Stimulated activated CD8-positive, alpha-beta memory T cell treated with anti-CD3 and anti-CD28 coated beads, Interleukin-4, amount 100 ng/mL, for 24 hours (primary cell): ENCODE data around the gene UNC5CL.
A peak's percentile ranks its signal among the peaks of the same experiment; 100 is the strongest.

Experiments
- DNase-seq: peaks from one replicate; pipeline ENCODE4 v3.0.0-alpha.2; 2020; ENCODE audit warnings: low read depth

The UNC5CL gene, protein sequence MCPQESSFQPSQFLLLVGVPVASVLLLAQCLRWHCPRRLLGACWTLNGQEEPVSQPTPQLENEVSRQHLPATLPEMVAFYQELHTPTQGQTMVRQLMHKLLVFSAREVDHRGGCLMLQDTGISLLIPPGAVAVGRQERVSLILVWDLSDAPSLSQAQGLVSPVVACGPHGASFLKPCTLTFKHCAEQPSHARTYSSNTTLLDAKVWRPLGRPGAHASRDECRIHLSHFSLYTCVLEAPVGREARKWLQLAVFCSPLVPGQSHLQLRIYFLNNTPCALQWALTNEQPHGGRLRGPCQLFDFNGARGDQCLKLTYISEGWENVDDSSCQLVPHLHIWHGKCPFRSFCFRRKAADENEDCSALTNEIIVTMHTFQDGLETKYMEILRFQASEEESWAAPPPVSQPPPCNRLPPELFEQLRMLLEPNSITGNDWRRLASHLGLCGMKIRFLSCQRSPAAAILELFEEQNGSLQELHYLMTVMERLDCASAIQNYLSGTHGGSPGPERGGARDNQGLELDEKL

DNA sequence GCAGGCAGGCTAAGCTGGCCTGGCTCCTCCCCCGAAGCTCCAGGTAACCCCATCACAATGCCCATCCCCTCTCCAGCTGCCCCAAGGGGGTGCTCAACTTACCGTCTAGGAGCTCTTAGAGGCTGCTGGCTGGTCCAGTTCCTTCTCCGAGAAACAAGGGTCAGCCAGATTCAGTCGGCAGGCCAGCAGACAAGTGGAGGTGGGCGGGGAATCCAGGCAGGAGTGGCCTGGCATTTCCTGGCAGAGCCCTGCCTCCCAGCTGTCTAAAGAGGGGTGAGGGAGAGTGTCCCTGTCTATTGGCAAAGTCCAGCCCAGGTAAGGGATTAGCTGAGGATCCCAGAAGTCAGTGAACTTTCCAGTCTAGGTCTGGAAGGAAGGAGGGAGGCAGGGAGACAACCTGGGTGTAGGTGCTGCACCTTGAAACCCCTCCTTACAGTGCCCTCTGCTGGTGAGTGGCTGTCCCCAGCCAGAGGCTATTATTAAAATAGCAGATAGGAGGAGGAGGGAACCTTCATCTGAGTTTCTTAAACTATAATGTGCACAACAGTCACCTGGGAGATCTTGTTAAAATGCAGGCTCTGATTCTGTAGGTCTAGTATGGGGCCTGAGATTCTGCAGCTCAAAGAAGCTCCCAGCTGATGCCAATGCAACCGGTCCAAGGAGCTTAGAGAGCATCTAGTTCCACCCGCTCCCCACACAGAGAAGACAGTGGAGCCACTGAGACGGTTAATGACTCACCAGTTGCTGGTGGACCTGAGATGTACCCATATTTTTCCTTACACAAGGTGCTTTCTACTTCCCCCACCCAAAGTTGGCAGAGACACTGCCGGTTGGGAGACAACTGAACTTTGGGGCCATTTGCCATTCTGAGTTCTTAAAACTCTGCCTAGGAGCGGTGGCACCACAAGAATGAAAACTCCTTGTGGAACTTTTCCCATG is at the start of gene UNC5CL:
TSS of gene UNC5CL (minus strand) at position 162 of the 939 bp plus-strand sequence. CDS start 4,147 bp downstream, outside the sequence.
- peak; percentile 28 for DNase-seq

DNA sequence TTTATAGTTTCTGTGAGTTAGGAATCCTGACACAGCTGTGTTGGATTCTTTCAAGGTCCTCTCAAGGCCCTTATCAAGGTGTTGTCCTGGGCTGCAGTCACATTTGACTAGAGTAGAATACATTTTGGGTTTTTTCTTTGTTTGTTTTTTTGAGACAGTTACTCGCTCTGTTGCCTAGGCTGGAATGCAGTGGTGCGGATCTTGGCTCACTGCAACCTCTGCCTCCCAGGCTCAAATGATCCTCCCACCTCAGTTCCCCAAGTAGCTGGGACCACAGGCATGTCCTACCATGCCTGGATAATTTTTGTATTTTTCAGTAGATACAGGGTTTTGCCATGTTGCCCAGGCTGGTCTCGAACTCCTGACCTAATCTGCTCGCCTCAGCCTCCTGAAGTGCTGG is 49.4 kb upstream of the UNC5CL start:
- no peak for DNase-seq

DNA sequence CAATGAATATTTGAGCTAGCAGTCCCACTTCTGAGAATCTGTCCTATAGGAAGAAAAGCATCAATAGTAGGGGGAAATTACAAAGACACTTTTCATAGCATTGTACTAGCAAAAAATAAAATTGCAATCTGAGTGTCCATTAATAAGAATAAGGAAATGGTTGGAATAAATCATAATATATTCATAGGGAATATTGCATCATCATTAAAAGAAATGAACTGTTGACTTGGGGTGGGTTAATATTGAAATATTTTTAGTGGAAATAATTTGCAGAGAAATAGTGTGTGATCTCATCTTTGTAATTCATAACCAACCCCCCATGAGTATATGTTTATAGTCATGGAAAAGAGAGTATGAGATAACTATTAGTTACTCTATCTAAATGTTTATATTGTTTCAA is 46.2 kb upstream of the UNC5CL start:
- no peak for DNase-seq

DNA sequence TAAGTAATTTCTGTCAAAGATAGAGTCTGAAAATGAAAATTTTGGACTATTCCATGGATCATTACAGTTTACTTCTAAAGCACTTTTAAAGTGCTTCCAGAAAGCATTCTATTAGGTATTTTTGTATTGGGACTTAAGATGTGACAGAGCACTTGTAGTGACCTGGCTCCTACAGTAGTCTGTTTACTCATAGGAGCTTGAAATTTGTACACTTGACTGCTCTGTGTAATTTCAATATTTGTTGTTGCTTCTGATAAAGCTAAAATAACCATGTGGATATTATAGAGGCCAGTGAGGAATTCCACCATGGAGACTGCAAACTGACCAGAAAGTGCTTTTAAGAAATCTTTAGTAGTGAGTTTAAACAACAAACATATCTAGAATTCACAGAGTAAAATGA is 44.1 kb upstream of the UNC5CL start:
- no peak for DNase-seq

DNA sequence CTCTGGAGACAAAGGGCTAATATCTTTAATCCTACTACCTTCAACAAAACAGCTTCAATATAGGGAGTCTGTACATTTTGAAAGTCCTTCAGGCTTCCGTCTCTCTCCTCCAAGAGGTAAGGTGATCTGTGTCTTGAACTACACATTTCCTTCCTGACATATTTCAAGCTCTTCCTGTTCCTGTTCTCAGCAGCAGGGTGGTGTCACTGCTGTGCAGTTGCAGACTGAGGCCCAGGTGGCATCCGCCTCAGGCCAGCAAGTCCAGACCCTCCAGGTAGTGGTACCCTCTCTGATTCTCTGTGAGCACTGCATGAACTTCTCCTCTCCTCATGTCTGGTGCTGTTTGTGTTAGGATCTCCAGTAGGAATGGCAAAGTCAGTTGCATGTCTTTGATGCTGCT is 41.6 kb upstream of the UNC5CL start:
- no peak for DNase-seq

DNA sequence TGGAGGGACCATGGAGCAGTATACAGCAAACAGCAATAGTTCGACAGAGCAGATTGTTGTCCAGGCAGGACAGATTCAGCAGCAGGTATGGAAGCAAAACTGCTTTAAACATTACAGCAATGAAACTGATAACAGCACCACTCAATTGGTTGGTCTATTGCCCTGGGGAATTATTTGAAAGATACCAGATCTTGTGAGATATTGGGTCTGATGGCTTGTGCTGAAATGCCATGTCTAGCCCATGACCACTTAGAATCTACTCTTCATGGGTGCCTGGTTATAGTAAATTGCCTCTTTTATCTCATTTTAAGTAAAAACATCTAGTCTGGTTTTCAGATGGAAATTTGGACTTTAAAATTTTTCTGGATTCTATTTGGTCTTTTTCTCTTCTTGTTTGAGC is 40.1 kb upstream of the UNC5CL start:
- no peak for DNase-seq

DNA sequence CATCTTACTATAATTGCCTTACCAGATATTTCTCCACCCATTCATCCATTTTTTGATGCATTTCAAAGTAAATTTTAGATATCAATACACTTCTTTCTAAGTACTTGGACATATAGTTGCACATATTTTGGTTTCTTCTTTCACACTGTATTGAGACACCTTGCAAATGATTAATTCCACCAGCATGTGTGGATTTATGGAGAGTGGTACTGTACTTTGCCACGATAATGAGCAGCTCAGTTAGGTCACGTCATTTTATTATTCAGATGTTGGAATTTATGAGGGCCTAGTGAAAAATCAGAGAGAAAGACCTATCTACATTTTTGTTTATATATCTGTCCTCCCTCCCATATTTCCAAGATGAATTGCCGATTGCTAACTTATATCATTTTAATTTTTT is 39.1 kb upstream of the UNC5CL start:
- no peak for DNase-seq

DNA sequence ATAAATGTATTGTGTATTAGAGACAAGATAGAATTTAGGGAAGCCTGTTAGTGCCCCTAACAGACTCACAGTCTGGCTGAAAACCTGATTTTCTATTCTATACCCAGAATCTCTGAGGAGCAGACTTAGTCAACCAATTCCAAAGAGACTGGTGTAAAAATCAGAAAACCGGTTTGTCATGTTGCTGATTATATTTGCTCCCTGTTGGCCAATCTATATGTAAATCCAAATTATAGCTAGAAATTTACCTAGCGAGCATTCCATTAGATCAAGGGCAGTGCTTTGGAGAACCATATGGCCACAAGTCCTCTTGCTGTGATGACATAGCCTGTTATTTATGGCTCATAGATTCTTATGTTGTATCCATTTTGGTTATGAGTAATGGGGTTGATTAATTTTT is 38.5 kb upstream of the UNC5CL start:
- no peak for DNase-seq

DNA sequence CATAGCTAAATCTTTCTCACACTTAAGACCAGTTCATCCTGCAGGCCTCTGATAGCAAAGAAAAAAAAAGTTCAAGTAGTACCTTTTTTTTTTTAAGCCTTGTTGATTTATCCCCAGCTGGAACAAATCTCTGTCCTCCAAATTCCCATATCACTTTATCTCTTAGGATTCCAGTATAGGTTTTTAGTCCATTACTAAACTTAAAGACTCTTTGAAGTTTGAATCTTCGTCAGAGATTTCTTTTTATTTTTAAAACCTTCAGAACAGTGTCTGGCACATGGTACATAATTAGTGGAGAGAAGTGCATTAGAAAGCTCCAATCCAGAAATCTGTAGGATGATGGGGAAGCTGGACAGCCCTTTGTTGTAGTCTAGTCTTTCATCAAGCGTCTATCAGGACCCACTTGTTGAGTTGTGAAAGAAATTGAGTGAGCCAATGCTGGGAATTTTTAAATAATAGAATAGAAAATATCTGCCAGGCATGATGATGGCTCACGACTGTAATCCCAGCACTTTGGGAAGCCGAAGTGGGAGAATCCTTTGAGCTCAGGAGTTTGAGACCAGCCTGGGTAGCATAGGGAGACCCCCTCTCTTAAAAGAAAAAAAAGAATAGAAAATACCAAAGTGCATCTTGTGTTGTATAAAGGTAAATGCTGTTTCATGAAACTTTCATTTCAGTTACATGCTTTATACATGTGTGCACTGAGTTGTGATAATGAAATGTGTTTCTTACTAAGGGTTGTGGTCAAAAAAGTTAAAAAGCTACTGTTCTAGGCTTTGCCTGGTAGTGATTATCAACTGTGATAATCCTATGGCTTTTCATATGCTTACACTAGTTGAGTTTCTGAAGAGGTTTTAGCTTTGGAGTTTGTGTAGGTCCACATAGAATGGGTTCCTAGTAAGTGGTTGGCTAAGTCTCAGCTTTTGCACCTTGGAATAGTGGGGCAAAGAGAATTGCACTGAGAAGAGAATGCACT is 36.9 kb upstream of the UNC5CL start:
- no peak for DNase-seq

DNA sequence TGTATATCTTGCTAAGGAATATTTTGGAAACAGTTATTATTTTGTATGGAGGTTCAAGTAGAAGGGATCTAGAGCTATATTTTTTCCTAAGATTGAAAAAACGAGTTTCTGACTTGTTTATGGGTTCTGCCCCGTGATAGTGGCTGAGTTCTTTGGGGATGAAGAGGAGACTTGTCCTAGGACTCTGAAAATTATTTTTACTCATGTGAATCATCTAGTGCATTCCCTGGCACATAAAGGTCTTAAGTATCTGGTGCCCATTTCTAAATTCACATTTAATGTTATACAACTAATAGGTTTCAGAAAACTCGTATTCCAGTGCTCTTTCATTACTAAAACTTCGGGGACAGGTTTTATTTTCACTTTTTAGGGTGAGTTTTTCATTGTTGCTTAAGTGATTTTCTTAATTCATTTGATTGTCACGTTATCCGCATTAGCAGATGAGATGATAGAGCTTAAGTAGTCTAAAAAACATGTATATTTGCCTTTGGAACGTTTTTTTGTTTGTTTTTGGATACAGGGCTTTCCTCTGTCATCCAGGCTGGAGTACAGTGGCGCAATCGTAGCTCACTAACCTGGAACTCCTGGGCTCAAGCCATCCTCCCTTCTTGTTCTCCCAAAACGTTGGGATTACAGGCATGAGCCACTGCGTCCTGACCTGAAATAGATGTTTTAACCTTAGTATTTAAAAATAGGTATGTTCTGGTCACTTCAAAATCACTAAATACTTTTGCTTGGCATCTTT is 35.8 kb upstream of the UNC5CL start:
- DNase-seq = no peak

DNA sequence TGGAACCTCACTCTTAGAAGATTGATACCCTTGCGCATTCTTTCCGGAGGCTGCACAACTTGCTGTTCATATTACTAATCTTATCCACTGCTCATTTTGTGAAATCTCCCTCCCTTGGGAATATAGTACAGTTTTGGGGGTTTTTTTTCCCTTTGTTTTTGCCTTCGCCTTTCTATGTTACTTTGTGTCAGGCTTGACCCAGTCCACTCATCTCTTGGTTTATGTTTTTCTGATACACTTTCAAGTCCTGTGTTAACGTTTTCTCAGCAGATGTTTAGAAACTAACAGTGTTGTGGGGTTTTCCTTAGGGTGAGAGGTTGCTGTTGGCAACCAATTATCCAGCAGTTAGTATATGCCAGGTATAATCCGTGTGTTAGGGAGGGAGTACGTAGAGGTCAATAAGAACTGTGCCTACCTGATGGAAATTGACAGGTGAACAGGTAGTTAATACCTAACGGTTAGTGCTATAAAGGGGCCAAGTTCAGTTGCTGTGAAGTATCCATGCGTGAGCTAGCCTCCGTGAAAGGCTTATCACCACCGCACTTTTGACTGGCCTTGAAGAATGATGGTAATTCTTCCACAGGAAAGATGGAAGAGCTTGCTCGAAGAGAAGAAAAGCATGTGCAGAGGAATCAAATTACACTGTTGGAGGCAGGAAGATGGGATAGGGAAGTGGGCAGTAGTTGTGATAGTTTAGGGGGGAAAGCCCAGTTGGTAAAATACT is 35.1 kb upstream of the UNC5CL start:
- no peak for DNase-seq

DNA sequence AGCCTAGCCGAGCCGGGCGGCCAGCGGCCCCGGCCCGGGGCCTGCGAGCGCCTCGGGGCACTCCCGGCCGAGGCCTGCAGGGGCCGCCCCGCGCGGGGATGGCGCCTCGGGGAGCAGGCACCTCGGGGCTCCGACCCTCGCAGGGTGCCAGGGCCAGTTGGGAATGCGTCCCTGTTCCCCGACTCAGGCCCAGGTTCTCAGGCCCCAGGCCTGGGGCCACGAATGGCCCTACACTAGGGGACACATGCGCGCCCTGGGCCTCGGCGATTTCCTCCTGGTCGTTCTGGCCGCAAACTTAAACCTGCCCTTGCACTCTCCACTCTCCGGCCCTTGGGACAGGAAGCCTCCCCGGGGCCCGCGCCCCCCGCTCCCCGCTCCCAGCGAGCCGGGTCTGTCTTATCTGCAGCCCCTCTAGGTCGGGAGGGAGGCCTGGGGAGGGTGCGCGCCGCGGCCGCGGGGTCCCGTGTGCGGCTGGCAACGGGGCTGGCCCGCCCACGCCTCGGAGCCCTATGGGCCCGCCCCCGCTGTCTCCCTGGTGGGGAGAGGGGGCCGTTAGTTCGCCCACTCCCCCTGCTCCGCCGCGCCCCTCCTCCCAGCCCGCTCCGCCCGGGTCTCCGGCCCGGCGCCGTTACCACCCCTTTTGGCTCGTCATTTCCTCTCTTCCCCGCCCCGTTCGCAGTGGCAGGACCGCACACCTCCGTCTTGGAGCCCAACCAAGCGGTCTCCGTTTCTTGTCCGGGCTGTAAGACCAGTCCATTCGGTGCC is 34.4 kb upstream of the UNC5CL start:
- DNase-seq = peak; percentile 70

DNA sequence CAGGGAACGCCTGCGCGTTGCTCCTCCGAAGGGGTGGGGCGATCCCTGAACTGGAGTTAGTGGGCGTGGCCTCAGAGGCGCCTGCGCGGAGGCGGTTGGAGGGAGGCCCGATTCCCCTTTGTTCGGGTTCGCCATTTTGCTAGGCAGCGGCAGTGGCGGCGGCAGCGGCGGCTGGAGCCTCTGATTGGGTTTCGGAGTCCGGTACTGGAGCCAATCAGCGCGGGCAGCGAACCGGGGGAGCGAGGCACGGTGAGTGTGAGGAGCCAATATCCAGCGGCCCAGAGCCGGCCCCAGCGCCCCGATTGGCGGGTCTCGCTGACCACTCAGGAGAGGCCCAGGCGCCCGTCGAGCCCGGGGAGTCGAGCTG is 33.8 kb upstream of the UNC5CL start, which contains the start of gene NFYA:
TSS of gene NFYA (plus strand) at position 139 of the 367 bp plus-strand sequence. CDS start 6,116 bp downstream, outside the sequence.
- DNase-seq = peak; percentile 100

DNA sequence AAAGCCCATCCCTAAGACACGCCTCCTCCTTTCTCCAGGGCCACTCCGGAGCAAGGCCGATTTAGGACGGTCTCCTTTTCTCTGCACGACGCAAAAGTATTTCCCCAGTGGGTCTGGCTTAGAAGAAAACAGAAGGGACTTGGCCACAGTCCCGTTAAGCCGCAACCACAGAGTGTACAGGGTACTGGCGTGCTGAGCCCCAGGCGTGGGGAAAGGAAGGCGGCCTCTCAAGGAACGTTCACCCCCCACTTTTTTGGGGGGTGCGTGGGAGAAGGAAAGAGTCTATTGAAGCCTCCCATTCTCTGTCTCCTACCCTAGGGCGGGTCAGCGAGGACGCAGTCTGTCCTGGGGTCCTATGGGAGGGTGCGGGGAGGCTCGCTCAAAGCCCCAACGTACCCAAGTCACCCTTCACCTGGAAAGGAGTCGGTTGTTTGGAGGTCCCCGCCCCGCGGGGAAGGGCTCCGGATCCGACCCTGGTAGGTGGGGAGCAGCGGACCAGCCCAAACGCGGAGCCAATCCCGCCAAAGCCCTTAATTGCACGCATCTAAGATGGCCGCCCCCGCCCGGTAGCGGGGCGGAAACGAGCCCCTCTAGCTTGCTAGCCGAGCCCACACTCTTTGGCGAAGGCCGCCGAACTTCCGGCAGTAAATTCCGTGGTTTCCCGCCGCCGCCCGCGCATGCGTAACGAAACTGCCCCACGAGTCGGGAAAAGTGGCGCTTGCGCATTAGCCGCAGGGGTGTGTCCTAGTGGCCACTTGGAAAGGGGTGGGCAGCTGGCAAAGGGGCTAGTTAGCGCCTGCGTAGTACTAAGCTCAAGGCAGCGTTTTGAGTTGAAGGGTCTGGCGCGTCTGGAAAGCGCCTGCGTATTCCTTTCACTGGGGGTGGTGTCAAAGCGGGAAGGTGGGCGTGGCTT is 33.2 kb upstream of the UNC5CL start, which contains the start of gene OARD1:
TSS of gene OARD1 (minus strand) at position 434 of the 913 bp plus-strand sequence. CDS start 722 bp downstream, outside the sequence.
- DNase-seq = peak; percentile 100

DNA sequence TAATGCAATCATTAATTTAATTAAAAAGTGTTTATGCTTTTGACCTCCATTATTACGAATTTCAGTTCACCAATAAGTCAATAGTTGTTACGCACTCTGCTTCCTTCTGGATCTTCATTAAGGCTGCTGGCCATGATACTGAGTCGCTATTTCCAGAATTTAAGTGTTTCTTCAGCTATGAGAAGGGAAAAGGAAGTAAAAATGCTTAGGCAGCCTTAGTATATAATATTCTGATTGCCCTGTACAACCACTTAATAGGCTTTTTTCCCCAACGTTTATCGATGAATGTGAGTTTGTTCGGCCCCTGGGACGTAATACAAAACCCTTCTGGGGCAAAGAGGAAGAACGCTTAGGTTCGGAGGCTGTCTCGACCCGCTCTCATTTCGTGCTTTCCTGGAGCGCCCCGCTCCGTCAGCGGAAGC is 32.5 kb upstream of the UNC5CL start:
- peak; percentile 45 for DNase-seq

DNA sequence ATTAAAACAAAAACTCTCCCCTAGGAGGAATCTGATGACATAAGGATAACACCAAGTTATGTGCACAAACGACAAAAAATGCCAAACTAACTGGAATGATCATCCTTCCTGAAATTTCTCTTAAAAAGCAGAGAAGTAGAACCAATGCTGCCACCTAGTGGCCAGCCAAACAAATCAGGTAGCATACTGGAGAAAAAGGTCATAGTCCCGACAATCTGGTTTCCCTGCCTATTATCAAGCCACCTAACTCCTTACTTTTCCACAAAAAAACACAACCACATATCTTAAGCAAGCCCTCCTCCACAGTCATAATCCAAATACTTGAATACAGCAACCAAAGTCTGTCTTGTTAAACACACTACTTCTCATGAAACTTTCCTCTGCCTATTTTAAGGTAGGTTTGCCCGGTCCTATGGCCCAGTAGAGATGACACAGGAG is 27.9 kb upstream of the UNC5CL start:
- peak; percentile 49 for DNase-seq

DNA sequence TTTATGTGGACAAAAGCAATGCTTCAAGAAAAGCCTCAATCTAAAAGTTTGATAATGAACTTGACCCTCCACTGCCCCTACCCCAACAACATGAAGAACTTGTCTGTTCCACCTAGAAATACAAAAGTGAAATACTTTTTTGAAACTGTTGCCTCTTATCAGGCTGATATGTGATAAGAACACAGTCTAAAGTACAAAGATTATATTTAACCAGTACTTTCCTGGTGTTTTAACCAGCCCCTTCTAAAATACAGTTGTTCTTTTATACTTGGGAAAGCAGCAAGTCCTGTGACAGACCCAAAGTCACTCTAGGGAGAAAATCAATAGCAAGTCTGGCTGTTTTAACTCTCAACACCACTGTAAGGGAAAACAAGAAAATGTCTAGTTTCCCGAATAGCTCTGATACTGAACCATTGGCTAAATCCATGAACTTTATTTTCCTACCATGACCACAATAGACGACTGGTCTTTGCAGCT is 26.6 kb upstream of the UNC5CL start:
- DNase-seq = no peak

DNA sequence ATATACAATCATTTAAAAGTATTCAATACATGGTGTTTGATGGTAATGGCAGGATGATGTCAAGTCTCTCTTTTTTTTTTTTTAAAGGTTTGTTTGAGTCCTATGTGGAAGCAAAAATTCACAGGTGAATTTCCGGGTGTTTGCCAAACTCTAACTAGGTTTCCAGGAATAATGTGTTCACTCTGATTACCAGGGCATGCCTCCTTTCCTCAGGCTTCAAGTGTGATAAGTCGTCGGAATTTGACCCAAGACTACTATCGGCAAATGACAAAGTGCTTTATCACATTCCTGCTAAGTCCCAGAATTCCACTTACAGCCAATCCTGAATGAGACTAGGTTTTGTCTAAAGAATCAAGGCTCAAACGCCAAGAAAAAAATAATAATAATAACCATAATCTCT is 25.8 kb upstream of the UNC5CL start:
- no peak for DNase-seq
